ENCODE results near the gene C1QB.

C1QB gene, protein sequence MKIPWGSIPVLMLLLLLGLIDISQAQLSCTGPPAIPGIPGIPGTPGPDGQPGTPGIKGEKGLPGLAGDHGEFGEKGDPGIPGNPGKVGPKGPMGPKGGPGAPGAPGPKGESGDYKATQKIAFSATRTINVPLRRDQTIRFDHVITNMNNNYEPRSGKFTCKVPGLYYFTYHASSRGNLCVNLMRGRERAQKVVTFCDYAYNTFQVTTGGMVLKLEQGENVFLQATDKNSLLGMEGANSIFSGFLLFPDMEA

DNA sequence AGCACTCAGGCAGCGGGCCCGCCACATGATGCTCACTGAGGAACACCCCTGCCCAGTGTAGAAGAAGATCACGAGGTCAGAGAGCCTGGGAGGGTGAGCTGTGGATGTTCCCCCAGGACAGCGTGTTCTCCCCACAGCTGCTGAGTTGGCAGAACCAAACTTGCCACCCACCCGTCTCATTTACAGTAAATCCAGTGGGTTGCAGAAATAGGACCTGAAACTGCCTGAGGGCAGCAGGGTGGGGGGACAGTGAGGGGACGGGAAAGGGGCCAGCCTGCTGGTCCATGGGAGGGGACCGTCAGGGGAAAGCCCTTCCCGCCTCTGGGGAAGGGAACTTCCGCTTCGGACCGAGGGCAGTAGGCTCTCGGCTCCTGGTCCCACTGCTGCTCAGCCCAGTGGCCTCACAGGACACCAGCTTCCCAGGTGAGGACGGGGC, at the start of gene C1QB:
Gene C1QB, plus strand, starts transcription at position 356 of the 436 bp plus-strand sequence. CDS start 6,227 bp downstream, outside the sequence.
- DNase-seq: no peak

DNA sequence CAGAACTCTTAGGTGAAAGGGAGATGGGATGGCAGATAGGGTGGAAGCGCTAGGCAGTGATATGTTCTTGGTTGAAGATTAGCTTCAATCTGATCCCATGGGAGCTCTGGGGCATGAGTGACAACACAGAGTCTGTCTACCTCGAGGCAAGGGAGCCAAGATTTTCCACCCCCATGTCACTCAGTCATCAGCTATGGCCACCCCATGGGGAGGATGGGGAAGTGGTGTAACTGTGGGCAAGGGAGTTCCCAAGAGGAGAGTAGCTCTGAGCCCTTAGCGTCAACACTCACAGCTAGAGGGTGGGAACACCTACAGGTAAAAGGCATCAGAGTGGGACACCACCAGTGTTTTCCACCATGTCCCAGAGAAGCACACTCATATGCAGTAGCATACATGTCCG, 46.9 kb upstream of the C1QB start:
- DNase-seq: no peak

DNA sequence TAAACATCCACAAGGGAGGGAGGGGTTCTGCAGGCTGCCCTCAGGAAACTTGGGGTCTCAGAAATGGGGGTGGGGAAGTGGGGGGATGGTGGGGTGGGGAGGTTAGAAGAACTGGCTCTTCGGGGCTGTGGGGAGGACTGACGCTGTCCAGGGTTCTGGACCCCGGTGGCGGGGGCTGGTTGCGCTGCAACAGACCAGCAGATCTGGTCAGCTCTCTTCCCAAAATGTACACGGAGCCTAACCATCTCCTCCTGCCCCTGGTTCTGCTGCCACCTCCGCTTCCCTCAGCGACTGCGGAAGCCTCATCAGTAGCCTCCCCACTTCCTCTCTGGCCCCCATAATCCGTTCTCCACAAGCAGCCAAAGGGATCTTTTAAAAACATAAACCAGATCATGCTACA, 45.9 kb upstream of the C1QB start:
- DNase-seq: no peak

DNA sequence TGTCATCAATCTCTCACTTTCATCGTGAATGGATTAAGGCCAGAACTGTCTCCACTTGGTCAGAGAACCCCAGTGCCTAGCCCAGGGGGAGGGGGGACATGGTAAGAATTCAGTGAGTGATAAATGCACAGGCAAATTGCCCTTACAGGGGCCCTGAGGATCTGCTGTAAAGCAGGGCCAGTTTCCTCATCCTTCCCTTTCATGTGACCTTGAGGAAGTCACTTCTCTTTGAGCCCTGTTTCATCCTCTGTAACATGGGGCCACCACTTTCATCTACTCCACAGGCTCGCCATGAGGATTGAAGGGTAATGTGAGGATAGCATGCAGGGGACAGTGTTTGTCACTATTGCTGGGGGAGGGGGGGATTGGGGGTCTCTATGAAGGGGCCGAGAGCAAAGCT, 44.7 kb upstream of the C1QB start:
- no peak for DNase-seq

DNA sequence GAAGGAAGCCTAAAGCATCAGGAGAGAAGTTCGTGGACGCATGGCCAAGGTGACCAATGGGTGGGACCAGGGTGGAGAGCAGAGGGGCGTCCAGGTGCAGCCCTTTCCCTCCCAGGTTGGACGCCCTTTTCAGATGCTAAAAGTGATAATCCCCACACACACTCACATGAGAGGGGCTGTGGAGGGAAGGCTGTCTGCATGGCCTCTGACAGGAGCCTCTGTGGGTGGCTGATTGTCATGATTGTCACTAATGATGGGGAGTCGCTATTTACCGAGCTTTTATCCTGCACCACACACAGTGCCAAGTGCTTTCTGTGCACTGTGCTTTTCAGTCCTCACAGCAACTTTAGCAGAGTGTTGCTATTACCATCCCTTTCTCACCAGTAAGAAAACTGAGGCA, 43.7 kb upstream of the C1QB start:
- DNase-seq: no peak

DNA sequence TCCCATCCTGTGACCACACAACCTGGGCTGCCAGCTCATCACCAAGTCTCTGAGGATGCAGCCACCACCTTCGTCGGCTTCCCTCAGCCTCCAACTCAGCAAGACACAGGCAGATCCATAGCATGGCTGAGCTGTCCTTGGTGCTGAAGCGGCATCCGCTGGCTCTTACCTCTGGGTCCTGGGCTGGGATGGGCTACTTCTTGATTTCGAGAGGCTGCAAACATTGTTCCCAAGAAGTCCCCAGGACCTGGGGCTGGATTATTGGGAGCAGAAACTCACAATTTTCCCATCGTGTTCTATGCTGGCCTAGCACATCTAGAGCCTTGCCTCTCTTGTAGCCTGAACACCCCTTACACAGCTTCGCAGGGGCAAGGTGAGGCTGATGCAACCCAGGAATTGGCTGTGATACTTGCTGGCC, 41.5 kb upstream of the C1QB start:
- DNase-seq: no peak

DNA sequence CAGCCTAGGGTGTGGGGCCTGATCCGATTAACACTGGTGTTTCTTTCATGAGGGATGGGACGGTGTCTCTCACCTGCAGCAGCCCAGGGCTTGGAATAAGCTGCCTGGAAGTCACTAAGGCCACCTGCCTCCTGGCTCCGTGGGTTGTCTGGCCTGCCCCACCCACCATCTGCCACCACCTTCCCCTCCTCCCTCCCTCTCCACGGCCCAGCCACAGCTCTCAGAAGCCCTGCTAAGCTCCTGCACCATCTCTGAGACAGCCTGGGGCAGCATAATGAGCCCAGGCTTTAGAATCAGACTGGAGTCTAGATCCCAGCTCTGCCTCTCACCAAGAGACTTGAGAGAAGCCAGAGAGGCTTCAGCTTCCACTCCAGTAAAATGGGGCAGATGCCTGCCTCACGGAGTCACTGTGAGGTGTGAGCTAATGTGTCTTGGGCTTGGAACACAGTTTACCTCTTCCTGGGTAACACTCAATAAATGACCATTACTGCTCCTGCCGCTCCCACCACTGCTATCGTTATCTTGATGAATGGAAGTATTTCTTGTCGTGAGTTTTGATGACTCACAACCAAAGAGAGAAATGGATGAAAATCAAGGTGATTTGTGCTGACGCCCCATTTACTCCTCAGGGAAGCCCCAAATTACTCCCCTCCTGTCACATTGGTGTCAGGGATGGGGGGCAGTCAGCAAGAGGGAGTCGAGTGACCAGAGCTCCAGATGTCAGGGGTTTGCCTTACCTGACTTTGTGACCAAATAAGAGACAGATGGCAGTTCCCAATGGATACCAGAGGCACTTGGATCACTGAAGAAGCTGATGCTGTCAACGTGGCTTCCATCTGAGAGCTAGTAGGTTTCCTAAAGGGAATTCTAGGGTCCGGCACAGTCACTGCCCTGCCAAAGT, 40.1 kb upstream of the C1QB start:
- no peak for DNase-seq

DNA sequence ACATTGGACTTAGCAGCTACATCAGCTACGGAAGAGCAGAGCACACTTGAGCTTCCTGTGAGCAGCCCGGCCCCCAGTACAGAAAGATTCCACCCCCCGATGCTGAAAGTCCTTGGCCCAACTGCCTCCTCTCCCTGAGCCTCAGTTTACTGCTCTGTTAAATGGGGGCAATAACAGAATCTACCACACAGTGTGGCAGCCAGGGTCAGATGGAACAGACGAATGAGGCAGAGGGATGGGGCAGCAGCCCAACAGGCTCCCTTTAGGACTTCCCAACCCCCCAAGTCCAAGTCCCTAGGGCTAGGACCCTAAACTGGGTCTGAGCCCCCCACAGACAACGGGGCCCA, 39.5 kb upstream of the C1QB start:
- DNase-seq: no peak

DNA sequence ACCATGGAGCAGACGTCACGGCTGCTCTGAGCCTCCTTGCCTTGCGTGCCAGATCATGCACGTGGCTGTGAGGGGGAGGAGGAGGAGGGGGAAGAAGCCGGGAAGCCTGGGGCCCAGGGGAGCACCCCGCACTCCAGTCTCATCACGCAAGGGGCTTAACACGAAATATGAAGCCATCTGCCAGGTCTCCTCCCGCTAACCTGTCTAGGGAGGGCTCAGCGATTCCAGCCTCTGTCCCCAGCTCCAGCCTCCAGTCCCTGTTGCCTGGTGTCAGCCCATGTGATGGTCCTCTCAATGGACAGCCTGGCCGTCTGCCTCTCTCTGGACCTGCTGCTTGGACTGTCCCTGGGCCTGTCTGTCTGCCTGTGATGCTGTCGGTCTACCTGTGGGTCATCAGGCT, 39.1 kb upstream of the C1QB start:
- DNase-seq: no peak

DNA sequence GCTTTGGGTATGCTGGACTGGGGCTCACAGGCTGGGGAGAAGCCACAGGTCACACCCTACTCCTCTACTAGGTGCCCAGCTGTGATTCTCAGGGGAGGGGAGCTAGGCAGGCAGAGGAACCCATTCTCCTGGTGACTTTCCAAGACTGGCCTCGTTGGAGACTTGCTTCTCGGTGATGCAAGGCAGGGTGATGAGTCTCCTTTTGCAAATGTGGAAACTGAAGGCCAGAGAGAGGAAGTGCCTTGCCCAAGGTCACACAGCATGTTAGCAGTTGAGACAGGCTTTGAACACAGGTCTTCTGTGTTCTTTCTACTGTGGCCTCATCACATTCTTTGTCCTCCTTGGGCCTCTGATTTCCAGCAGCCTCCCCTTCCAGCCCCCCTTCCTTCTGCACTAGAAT, 37.1 kb upstream of the C1QB start:
- no peak for DNase-seq

DNA sequence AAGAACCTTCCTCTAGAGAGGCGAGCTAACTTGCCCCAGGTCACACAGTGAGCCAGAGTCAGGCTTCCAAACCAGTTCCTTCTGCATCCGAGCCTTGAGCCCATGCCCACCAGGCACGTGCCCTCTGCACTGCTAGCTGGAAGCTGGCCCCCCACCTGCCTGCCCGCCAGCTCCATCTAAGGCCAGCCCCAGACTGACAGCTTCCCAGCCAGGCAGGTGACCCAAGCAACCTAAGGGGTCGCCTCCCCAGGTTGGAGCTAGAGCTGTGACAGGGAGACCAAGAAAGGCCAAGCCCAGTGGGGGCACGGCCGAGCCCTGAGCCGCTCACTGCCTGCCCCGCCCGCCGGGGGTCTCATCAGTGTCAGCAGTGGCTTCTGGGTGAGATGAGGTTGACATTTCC, 36.5 kb upstream of the C1QB start:
- DNase-seq: no peak

DNA sequence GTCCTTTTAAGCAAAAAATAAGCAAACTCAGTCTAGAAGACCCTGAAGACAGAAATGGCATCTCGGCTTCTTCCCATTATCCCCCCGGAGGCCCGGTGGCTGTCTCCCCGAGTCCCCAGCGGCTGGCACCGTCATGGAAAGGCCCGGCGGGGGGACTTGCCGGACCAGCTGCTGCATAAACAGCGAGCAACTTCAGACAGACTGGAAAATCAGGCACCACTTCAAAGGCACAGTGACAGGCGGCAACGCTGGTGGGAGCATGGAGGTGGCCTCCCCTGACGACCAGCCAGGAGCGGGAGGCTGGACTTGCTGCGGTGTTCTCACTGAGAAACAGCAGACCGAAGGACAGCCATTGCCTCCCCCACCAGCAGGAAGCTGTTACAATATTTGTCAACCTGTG, 35.0 kb upstream of the C1QB start:
- DNase-seq: no peak

DNA sequence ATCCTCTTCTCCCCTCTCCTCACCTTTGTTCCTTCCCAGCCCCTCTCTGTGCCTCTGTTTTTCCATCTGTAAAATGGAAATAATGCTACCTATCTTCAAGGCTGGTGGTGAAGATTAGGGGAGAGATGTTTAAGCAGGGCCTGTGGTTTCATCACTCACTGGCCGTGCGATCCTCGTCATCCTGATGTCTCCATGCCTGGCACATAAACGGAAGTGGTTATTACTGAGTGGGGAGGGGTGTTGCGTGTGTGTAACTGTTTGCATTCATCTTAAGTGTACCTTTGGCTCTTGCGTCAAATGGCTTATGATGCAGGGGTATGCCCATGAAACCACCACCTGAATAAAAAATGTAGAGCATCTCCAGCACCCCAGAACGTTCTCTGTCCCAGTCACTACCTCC, 33.8 kb upstream of the C1QB start:
- DNase-seq: no peak

DNA sequence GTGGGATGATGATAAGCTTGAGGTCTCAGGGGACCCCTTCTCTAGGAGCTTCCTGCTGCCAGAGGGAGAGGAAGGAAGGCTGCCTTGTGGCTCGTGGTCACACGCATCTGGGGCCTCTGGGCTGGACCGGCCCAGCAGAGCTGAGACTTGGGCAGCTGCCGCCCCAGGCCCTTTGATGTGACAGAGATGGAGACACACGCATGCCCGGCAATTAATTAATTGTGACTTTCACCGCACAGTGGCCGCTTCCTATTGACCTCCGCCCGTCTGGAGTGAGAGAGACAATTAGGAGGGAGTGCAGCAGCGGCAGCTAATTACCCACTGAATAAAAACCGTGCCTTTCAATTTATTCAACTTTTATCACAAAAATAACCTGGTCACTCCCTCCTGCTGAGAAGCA, 33.2 kb upstream of the C1QB start:
- no peak for DNase-seq

DNA sequence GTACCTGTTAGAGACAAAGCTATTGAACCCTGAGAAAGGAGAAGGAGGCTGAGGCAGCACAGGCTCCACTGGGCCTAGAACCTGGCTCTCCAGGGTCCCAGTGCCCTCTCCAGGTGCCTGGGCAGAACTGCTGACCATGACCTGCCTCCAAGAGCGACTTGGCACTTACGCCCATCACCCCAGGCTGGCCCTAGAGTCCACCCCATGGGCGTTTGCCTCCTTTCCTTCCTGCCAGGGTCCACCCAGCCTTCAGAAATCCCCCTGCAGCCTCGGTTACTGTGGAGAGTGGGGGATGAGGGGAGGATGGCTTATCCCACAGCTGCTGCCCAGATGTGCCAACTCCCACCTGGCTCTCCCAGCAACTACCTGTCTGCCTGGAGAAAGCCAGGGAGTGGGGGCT, 31.3 kb upstream of the C1QB start:
- no peak for DNase-seq

DNA sequence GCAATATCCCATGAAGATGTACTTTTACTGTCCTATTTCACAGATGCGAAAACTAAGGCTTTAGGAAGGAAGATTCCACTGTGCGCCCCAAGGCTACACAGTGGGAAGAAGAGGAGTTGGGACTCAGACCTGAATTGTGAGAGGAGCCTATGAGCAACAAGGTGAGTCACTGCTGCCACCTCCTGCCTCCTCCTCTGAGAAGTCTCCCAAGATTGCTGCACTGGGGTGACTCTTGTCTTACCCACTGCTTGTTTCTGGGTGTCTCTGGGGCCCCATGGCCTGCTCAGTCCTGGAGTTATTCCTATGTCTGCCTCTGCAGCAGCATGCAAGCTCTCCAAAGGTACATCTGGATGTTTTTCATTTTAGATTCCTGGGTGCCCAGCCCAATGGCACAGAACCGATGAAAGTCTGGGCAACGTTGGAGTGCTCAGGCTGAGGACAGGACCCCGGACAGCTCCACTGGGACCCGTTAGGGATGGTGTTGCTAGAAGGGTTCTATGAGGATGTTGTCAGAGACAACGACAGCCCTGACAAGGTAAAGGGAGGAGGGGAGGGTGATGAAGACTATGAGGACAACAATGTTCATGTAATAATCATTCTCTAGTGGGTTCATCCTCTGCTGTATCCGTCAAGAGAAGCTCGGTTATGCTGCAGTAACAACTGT, 27.6 kb upstream of the C1QB start:
- no peak for DNase-seq

DNA sequence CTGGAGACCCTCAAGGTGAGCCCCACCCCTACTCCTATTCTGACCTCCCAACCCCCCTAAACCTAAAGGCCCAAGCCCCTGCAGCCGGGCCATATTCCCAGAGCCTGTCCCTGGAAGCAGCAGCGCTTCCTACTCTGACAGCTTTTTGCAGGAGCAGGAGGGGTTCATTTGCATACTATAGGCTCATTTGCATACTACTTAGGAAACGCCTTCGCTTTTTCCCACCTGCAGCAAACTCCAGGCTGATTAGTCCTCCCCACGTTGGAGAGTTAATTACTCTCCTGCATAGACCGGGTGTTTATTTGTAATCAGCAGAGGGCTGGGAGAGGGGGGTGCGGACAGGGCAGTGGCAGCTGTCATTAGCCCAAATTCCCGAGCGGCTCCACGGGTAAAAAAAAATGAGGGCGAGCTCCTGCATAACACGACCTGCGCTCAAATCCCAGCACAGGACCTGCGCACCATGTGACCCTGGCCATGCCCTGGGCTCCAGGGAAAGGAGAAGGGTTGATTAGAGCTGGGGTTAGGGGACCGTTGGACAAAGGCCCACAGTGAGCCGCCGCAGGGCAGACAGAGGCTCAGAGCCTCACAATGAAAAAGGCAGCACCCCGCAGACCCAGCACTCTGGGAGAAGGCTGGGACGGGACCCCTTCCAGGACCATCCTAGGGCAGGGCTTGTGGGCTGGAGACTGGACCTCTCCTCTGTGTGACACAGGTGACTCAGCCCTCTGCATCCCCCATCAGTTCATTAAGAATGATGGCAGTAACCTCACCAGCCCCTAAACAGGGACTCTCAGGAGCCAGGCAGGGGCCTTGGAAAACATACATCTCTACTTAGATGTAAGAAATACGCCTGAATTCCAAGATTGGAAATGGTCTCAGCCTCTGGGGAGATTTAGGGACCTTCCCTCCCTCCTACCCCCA, 26.5 kb upstream of the C1QB start:
- DNase-seq: no peak

DNA sequence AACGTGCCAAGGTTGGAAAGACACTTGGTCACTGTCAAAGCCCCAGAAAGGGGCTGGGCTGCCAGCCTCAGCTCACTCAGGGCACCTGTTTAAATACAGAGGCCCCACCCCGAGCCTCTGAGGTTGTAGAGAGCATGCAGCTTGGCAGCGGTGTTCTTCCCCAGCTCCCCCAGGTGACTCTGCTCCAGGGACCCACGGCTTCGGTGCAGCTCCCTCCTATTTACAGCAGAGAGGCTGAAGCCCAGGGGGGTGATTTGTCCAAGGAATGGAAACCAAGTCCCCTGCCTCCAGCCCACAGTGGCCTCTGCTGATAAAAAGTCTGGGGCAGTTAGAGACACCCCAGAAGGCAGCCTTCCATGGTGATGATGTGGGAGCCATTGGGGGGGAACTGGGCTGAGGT, 25.7 kb upstream of the C1QB start:
- no peak for DNase-seq

DNA sequence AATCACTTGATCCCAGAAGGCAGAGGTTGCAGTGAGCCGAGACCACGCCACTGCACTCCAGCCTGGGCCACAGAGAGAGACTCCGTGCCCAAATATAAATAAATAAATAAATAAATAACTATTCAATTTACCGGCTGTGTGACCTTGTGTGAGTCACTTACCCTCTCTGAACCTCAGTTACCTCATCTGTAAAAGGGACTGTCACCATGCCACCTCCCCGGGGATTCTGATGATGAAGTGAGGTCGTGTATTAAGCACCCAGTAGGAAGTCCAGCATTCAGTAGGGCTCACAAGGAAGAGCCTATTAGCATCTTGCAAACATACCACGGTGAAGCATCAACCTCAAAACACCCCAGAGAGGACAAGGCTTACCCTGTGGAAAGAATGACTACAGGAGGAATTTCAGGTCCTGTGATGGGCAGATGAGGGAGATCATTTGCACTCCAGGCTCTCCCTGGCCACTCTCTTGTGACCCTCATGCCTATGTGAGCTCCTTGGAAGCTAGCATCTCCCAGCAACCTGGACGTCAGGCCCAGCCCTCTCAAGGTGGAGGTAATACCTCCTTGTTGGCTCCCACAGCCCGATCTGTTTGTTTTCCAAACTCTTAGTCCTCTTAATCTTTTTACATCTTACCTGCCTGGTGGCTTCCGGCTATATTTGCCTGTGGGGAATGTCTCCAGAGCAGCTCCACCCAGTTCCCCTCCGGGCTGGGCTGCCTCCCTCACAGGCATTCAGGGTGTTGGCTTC, 24.2 kb upstream of the C1QB start:
- DNase-seq: no peak

DNA sequence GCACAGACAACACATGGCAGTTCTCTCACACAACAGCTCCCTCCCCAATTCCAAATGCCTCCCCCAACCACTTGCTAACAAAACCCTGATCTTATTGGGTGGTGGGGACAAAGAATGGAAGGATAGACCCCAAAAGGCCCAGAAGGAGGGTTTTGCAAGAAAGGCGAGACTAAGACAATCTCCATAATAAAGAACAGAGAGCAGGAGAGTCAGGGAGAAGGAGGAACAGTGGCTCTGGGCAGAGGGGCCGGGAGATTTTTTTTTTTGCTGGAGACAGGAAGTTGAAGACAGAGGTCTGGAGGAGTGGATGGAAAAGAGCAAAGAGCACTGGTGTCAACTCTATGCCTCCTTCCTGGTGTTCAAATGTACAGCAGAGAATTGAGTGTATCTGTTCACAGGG, 23.1 kb upstream of the C1QB start:
- no peak for DNase-seq

DNA sequence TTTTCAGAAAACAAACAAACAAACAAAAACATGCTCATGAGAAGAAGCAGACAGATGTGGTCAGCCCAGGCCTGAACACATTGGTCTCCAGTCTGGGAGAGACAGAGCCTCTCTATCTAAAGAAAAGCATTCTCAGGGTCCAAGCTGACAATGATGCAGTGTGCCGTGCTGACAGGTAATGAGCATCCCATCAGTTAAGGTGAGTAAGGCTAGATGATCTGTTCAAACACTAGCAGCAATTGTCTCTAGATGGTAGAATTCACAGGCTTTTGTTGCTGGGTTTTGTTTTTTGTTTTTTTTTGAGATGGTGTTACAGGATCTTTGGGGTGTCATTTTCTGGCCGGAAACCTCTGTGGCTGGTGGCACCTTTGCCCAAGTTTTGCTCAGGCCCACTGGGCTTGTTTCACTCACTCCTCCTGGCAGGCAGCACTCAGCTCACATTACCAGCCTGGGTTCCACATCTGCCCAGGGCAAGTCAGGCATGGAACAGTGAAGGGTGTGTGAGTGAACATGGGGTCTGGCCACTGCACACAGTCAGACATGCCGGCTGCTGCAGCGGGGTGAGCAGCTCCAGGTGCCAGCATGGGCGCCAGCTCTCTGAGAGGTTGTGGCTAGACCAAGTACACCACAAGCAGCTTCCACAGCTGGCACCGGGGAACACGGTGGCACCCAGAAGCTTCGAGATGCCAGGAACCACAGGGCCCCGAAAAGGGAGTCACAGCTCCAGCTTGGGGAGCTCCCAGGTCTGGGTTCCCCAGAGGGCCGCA, 19.2 kb upstream of the C1QB start:
- no peak for DNase-seq

Data from NCI-H1930 (cell line).